Sigmoid colon (tissue), 7 donors: ENCODE measurements around the gene PHAF1. TPM values are rescaled to one million over a fixed set of nuclear protein-coding genes. Genes with fewer than 3 reads are reported as not detected.
A peak's percentile ranks its signal among the peaks of the same experiment; 100 is the strongest.

ENCODE experiments used
- DNase-seq: peaks from one replicate; pipeline ENCODE4 v3.0.0-alpha.2; 2019
- H3K27ac ChIP-seq, 4 donors: fragments of 200-600 bp; sonication (generic); one replicate each; pipeline ENCODE4 v1.5.1; 2016 to 2019; ENCODE audit warnings: mild to moderate bottlenecking in 1 of 4
- H3K27me3 ChIP-seq, 3 donors: fragments of 200-600 bp; sonication (generic); one replicate each; pipeline ENCODE4 v1.5.1; 2019; ENCODE audit warnings: mild to moderate bottlenecking in 1 of 3
- H3K36me3 ChIP-seq, 4 donors: fragments of 200-600 bp; sonication (generic); one replicate each; pipeline ENCODE4 v1.5.1; 2016 to 2019
- H3K4me1 ChIP-seq, 4 donors: fragments of 200-600 bp; sonication (generic); one replicate each; pipeline ENCODE4 v1.5.1; 2017 to 2019
- H3K4me3 ChIP-seq, 4 donors: fragments of 200-600 bp; sonication (generic); one replicate each; pipeline ENCODE4 v1.5.1; 2017 to 2019; ENCODE audit warnings: mild to moderate bottlenecking in 2 of 4, moderate library complexity in 1 of 4
- H3K9me3 ChIP-seq, 4 donors: fragments of 200-600 bp in 3 of 4; sonication (generic) in 3 of 4; one replicate each; pipeline versions ENCODE4 v1.5.1 to v1.6.1; 2013 to 2019
- CTCF ChIP-seq, 4 experiments: fragments of 450-650 bp in 3 of 4; fragments of 200-600 bp in 1 of 4; IDR thresholded peaks; one replicate each; pipeline ENCODE4 v1.5.1; 2016 to 2019; ENCODE audit warnings: antibody characterized with exemption in 4 of 4, mild to moderate bottlenecking in 3 of 4, moderate library complexity in 2 of 4
- EP300 ChIP-seq, 4 donors: sonication (generic); formaldehyde crosslinking; IDR thresholded peaks; one replicate each; pipeline ENCODE4 v1.6.1; 2017; ENCODE audit warnings: antibody characterized with exemption in 4 of 4
- POLR2A ChIP-seq, 2 donors: fragments of 450-650 bp; IDR thresholded peaks; one replicate each; pipeline ENCODE4 v1.6.1; 2016; ENCODE audit warnings: antibody characterized with exemption in 2 of 2, mild to moderate bottlenecking in 2 of 2, moderate library complexity in 2 of 2
- POLR2AphosphoS5 ChIP-seq, 4 donors: sonication (generic); formaldehyde crosslinking; IDR thresholded peaks; one replicate each; pipeline ENCODE4 v1.6.1; 2017; ENCODE audit warnings: antibody characterized with exemption in 4 of 4
- WGBS, 2 donors: extraction: QIAGEN DNeasy Blood & Tissue Kit; methylation state at CpG; one replicate each; pipeline ENCODE4 v1.1.7; 2013; 5-methylcytosine and 5-hydroxymethylcytosine counted together
- intact Hi-C: fragments of 100-400 bp; cut with DNase I; formaldehyde crosslinking; loops from one replicate; pipeline ENCODE4 v1.15.1; 2023
- polyA plus RNA-seq, 3 donors: library from polyadenylated mRNA; stranded (reverse); fragments of 200-250 nt; gene quantifications; one replicate each; pipeline ENCODE4 v1.2.3, GENCODE V29; 2013
- total RNA-seq, 4 donors: library from RNA; depleted of rRNA; stranded (reverse); fragments of >200 nt; gene quantifications; one replicate each; pipeline ENCODE4 v1.1.0, GENCODE V29; 2016
- donor health status: healthy with polysubstance abuse.
- donor health status: Bipolar disorder and iron deficiency.
- donor health status: healthy.

Gene PHAF1
- total and polyA plus RNA-seq, 7 donors: 8.9 to 16.3 (median 11.4) TPM

- peaks cover 0 to 5% (median 0%) of the 10 kb centered on the region in 4 donors for H3K36me3 ChIP-seq
- H3K27ac ChIP-seq: no peak overlapping the region
- DNase-seq: no peak
- H3K4me3 ChIP-seq: no peak overlapping the region
- peaks cover 0 to 27% (median 21%) of the 10 kb centered on the region in 4 donors for H3K4me1 ChIP-seq
- WGBS, 2 donors: 97% methylated on average over 6 of the region's 6 CpGs
- no peaks in the 10 kb centered on the region for H3K27me3 ChIP-seq
- no peaks in the 10 kb centered on the region for H3K9me3 ChIP-seq
- TF ChIP-seq POLR2AphosphoS5 (IDR thresholded peaks at IDR 0.05) (no peak), EP300 (IDR thresholded peaks at IDR 0.05) (no peak), POLR2A (IDR thresholded peaks at IDR 0.05) (no peak), CTCF (IDR thresholded peaks at IDR 0.05) (no peak)
- intact Hi-C loops: no loop called here
Measured at GRCh38 chr16:67108489-67108888, 1.3 kb upstream of the PHAF1 start.

DNA sequence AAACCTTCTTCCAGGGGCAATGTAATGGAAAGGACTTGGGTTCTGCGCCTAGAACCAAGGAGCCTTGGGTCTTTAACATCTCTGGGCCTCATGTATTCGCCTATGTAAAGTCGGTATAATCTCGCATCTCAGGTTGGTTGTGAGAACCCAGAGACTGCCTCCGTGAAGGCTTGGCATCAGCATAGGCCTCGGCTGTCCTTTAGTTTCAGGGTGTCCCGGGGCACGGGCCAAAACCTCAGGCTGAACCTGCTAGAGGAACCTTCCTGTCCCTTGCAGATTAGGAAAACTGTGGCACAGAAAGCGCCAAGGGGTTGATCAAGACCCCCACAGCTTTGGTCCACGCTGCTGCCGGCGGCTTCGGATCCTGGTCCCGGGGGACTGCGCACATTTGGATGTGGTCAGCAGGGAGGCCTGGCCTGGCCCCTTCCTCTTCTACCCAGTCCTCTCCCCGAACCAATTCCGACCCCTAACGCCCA, 772 bp upstream of the PHAF1 start:
- Histone ChIP-seq H3K4me3 (peak overlapping the region; percentile 87 to 98 (median 90)), H3K27ac (peak overlapping the region; percentile 77 to 88 (median 82)), H3K27me3 (no peaks in the 10 kb centered on the region), H3K9me3 (no peaks in the 10 kb centered on the region), H3K36me3 (peaks cover 0 to 5% (median 0%) of the 10 kb centered on the region in 4 donors), H3K4me1 (peaks cover 0 to 27% (median 21%) of the 10 kb centered on the region in 4 donors)
- 79% methylated on average over 18 of the region's 18 CpGs for WGBS, 2 donors
- TF ChIP-seq POLR2AphosphoS5 (IDR thresholded peaks at IDR 0.05): no peak
- TF ChIP-seq CTCF (IDR thresholded peaks at IDR 0.05): no peak
- TF ChIP-seq POLR2A (IDR thresholded peaks at IDR 0.05): no peak
- no peak for TF ChIP-seq EP300 (IDR thresholded peaks at IDR 0.05)
- no peak for DNase-seq
- intact Hi-C loops: no loop called here

DNA sequence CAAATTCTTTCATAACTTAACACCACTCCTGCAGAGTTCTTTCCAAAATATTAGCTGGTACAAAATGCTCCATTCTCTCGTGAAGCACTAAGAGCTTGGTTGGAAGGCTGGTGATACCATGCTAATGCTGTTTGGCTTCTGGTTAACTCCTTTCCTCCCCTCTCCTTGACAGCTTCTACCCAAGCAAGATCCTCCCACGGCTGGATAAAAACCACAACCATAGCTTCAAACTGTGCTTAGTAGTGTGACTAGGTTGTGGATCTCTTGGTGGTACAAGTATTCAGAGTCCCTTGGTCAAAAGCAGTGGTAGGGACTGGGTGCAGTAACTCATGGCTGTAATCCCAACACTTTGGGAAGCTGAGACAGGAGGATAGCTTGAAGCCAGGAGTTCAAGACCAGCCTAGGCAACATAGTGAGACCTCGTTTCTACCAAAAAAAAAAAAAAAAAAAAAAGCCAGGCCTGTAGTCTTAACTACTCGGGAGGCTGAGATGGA, 2.3 kb downstream of the PHAF1 start:
- no peak overlapping the region for H3K27ac ChIP-seq
- peaks cover 0 to 27% (median 21%) of the 10 kb centered on the region in 4 donors for H3K4me1 ChIP-seq
- H3K36me3 ChIP-seq: peaks cover 0 to 20% (median 0%) of the 10 kb centered on the region in 4 donors
- no peaks in the 10 kb centered on the region for H3K27me3 ChIP-seq
- H3K9me3 ChIP-seq: no peaks in the 10 kb centered on the region
- intact Hi-C loops: loop anchor here (2.0 to 5.0 kb wide), 2 partner anchors 45 to 83 kb away; partner anchors contain the start of genes CBFB, FBXL8 and TRADD
- H3K4me3 ChIP-seq: no peak overlapping the region
- TF ChIP-seq POLR2AphosphoS5 (IDR thresholded peaks at IDR 0.05): no peak
- TF ChIP-seq CTCF (IDR thresholded peaks at IDR 0.05): no peak
- no peak for TF ChIP-seq EP300 (IDR thresholded peaks at IDR 0.05)
- no peak for TF ChIP-seq POLR2A (IDR thresholded peaks at IDR 0.05)
- DNase-seq: no peak
- WGBS, 2 donors: 80 to 84% methylated on average over 4 of the region's 4 CpGs

DNA sequence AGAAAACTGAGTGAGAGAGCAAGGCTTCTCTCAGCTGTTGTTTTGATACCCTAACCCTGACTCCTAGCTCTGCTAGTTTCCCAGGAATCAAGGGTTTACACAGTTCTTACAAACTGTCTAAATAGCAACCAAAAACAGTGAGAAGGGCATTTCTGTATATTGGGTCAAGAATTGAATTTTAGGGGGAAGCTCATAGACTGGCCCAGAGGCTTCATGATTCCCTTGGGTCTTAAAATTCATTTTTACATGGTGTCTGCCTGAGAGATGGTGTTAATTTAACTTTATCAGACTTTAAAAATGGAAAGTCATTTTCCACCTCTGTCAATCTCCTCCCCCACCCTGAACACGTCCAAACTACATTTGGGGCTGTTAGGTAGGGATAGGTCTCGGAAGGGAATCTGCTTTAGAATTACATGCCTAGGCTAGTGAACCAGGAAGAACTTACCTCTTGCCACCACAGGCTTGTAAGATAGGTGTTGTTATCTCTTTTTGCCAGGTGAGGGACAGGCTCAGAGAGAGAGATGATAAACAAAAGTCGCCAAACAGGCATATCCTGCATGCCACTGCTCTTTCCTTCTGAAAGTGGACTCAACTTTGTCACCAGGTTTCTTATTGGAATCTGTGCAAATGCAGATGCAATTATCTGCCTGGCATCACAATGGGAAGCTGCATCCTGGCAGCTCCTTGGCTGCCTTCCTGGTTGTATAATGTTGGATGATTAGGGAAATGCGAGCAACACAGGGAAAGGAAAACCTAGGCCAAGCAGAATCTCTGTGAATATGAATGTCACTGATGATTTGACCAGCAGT, 3.1 kb downstream of the PHAF1 start:
- Histone ChIP-seq H3K27me3 (no peaks in the 10 kb centered on the region), H3K9me3 (no peaks in the 10 kb centered on the region), H3K4me1 (peaks cover 0 to 27% (median 21%) of the 10 kb centered on the region in 4 donors), H3K36me3 (peaks cover 0 to 20% (median 0%) of the 10 kb centered on the region in 4 donors), H3K27ac (no peak overlapping the region), H3K4me3 (no peak overlapping the region)
- 25 to 66% methylated on average over 4 of the region's 4 CpGs for WGBS, 2 donors
- TF ChIP-seq POLR2A (IDR thresholded peaks at IDR 0.05) (no peak), EP300 (IDR thresholded peaks at IDR 0.05) (no peak), POLR2AphosphoS5 (IDR thresholded peaks at IDR 0.05) (no peak)
- no peak for DNase-seq
- intact Hi-C loops: loop anchor here (5.0 kb wide), 1 partner anchor 45 kb away; the partner anchor contains the start of genes FBXL8 and TRADD

DNA sequence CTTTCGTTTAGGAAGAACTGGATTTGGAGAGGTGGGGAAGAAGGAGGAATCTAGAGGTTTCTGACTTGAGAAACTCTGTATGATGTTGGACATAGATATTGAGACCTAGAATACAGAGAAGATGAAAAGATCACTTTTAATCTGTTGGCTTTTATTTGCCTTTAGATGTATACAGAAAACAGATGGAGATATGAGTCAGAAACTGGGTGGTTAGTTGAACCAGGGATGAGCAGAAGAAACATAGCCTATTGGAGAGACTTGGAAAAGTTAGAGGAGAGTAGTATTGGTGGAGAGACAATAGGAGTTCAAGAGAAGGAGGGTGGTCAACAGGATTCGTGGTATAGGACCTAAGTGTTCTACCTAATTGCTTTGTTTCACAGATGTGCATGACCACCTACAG, 5.1 kb downstream of the PHAF1 start:
- TF ChIP-seq POLR2A (IDR thresholded peaks at IDR 0.05) (no peak), POLR2AphosphoS5 (IDR thresholded peaks at IDR 0.05) (no peak), EP300 (IDR thresholded peaks at IDR 0.05) (no peak), CTCF (IDR thresholded peaks at IDR 0.05) (no peak)
- H3K27ac ChIP-seq: no peak overlapping the region
- peaks cover 0 to 20% (median under 1%) of the 10 kb centered on the region in 4 donors for H3K36me3 ChIP-seq
- intact Hi-C loops: loop anchor here (5.0 kb wide), 1 partner anchor 43 kb away; the partner anchor contains the start of genes FBXL8 and TRADD
- no peak overlapping the region for H3K4me3 ChIP-seq
- no peak for DNase-seq
- no peaks in the 10 kb centered on the region for H3K9me3 ChIP-seq
- peaks cover 0 to 19% (median 16%) of the 10 kb centered on the region in 4 donors for H3K4me1 ChIP-seq
- no peaks in the 10 kb centered on the region for H3K27me3 ChIP-seq
- WGBS, 2 donors: 91 to 93% methylated on average over 2 of the region's 2 CpGs
